ENCODE results near the gene ETHE1.
"Not testable (repeated sequence)": the region's sequence is repeated elsewhere in the genome, so short reads cannot be mapped to it uniquely, and the experiment has no call there.

ETHE1 gene

DNA sequence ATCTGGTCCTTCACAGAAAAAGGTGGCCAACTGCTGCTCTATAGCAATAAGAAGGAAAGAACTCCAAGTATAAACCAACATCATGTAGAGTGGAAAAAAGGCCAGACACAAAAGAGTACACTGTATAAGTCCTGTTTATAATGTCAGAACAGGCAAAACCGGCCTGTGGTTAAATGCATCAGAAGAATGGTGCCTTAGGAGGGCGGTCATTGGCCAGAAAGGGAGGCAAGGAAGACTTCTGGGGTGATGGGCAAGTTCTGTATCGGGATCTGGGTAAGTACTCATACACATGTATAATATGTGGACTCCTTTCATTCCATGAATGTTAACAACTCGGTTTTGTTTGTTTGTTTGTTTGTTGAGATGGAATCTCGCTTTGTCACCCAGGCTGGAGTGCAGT, 4.1 kb downstream of the ETHE1 start:
- no peak for DNase-seq

DNA sequence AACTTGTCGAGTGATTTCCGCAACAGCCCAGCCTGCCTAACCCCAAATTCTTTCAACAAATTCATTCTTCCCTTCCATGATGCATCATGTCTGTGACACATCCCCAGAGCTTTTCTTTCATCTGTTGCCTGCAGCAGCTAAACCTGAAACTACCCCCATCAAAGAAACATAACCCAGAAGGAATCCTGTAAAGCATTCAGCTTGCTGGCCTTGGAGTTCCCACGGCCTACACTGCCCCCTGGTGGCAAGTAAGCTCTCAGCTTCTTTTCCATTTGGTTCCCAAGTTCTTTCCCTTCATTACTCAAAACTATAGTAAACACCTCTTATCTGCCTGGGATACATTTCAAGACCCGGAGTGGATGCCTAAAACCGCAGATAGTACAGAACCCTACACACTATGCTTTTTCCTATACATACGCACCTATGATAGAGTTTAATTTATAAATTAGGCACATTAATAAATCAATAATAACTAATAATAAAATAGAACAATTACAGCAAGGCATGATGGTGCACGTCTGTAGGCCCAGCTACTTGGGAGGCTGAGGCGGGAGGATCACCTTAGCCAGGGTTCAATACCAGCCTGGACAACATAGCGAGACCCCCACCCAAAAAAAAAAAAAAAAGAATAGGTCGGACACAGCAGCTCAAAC, 7.4 kb downstream of the ETHE1 start:
- DNase-seq: peak; percentile 73

DNA sequence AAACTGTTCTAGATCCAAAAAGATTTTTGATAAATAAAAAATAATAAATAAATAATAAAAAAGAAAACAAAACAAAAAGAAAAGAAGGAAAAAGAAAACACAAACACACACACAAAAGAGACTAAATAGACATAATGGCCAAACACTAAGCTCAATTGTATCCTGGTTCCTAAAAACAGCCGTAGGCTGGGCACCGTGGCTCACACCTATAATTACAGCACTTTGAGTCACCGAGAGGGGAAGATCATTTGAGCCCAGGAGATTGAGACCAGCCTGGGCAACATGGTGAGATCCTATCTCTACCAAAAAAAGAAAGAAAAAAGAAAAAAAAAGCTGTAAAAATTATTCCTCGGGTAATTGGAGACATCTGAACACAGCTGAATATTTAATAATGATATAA, 8.9 kb downstream of the ETHE1 start:
- no peak for DNase-seq

DNA sequence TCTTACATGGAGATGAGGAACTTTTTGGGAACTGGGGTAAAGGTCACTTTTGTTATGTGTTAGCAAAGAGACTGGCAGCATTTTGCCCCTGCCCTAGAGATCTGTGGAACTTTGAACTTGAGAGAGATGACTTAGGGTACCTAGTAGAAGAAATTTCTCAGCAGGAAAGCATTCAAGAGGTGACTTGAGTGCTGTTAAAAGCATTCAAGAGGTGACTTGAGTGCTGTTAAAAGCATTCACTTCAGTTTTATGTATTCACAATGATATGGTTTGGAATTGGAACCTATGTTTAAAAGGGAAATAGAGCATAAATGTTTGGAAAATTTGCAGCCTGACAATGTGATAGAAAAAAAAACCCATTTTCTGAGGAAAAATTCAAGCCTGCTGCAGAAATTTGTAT, 14.6 kb downstream of the ETHE1 start:
- DNase-seq: not testable (repeated sequence)

GRCh38 chr19:43511324-43511723, 15.7 kb downstream of the ETHE1 start:
- no peak for DNase-seq

DNA sequence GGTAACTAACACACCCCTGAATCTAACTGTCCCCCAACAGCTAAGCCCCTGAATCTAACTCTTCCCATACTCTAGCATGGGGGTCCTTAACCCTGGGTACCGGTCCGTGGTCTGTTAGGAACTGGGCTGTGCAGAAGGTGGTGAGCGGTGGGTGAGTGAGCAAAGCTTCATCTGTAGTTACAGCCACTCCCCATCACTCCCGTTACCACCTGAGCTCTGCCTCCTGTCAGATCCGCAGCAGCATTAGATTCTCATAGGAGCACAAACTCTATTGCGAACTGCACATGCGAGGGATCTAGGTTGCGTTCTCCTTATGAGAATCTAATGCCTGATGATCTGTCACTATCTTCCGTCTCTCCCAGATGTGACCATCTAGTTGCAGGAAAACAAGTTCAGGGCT, 16.3 kb downstream of the ETHE1 start:
- DNase-seq: no peak

GRCh38 chr19:43507880-43508279, 19.1 kb downstream of the ETHE1 start:
- no peak for DNase-seq

GRCh38 chr19:43506629-43507028, 20.4 kb downstream of the ETHE1 start:
- DNase-seq: no peak

DNA sequence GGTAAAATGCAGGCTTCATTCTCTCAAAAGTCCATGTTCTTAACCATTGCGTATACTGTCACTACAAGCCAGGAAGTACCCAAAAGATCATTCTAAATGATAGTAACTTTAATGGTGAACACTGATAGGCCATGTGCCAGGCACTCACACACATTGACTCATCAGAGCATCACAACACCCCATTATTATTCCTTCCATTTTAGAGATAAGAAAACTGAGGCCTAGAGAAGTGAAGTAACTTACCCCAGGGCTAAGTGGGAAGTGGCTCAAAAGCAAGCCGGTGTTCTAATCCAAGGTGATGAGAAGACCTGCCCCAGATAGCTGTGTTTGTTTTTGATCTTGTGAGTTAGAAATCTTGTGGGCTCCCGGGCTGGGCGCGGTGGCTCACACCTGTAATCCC, 21.1 kb downstream of the ETHE1 start:
- DNase-seq: no peak

GRCh38 chr19:43505186-43505456, 21.9 kb downstream of the ETHE1 start:
- DNase-seq: no peak

DNA sequence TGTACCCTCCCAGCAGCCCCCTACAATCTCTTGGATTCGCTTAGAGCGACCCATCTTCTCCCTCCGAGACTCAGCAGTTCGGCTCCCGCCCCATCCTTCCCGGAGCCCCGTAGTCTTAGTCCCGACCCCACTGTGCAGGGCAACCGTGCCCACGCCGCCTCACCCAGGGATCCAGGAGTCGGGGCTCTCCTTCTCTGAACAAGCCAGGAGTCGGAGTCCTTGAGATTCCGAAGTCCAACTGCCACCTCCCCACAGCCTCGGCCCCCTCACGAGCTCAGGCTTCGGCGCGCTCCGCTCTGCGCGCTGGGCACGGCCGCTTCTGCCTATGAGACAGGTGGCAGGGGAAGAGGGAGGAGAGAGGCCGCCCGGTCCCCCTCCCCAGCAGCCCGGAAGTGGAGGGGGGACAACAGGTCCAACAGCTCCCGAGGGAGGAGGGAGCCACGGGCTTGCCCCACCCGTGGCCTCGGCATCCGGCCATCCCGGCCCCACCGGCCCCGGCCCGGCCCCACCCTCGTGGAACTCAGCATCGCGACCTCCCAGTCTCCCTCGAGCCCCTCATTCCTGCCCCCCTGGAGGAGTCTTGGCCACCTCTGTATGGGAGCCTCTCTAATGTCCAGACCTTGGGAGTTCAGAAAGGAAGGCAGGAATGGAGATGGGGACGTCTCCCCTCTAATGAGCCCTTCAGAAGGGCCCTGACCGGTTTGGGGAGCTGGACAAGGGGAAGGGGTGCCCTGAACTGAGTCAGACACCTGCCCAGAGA, 22.4 kb downstream of the ETHE1 start, which contains the start of gene PHLDB3:
PHLDB3 (minus strand) TSS at position 321 of the 760 bp plus-strand sequence. CDS start 628 bp downstream, outside the sequence.
- DNase-seq: peak; percentile 17

- peak; percentile 78 for DNase-seq
Observed at GRCh38 chr19:43503501-43504425, 23.2 kb downstream of the ETHE1 start.

- no peak for DNase-seq
Observed at GRCh38 chr19:43502419-43502976, 24.5 kb downstream of the ETHE1 start.

DNA sequence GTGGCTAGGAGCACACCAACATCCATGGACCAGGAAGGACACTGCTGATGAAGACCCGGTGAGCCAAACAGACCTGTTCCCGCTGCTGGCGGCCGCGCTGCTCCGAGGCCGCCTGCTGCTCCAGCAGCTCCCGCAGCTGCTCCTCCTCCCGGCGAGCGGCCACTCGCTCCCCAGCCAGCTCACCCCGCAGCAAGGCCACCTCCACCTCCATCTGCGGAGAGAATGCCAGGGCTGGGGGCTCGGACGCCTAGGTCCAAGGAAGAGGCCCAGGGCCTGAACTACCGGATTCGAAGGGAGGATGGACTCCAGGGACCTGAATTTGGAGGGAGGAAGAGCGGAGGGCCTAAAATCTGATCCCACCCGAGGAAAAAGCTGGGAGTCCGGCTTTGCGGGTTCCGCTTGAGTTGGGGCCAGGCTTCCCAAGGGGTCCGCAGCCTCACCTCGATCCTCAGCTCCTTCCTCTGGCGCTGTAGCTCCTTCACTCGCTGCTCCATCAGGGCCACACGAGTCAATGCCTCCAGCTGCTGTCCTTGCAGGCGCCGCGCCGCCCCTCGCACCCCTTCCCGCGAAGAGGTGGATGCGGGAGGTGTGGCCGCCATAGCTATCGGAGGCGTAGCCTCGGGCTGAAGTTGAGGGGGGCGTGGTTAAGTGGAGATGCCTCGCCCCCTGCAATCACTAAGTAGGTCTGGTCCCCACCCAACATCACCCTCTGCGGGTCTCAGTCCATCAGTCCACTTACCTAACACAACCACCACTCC, 25.2 kb downstream of the ETHE1 start:
- no peak for DNase-seq

DNA sequence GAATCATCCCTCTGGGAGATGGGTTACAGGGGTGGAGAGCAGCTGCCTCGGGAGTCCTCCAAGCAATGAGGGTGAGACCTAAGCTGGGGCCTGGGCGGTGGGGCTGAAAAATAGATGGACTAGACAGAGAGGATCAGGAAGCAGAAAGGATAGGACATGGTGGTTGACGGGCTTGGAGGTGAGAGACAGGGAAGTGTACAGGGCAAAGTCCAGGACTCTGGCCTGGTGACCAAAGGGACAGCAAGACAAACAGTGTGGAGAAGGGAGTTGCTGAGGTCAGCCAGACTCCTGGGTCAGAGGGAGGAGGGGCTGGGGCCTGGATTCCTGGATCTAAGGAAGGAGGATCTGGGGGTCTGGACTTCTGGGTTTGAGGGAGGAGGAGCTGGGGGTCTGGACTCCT, 28.0 kb downstream of the ETHE1 start:
- DNase-seq: no peak

DNA sequence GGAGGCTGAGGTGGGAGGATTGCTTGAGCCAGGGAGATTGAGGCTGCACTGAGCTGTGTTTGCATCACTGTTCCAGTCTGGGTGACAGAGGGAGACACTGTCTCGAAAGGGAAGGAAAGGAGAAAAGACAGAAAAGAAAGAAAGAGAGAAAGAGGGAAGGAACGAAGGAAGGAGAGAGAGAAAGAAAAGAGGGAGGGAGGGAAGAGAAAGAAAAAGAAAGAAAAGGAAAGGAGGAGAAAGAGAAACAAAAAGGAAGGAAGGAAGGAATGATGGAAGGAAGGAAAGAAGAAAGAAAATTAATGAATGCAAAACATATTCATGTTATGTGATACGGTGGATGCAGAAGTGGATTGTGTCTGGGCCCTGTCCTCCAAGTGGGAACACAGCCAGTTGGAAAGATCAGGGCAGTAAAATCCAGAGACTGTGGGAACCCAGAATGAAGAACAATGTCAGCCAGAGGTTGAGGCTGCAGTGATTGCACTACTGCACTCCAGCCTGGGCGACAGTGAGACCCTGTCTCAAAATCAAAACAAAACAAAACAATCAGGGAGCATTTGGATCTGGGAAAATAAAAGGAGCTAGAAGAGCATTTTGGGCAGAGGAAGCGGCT, 28.7 kb downstream of the ETHE1 start:
- no peak for DNase-seq

DNA sequence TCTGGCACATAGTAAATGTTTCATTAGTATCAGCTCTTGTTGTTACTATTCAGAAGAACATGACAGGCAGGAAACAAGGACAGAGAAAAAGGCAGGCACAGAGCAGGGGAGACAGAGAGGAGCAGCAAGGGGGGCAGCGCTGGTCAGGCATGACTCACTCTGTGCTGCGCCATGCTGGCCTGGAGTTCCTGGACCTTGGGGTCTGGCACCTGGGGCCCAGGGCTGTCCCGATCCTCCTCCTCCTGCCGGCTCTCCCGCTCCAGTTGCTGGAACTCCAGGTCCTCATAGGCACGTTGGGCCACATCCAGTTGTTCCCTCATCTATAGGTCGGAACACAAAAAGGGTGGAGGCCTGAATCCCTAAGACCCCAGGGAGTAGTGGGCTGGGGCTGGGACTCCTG, 30.0 kb downstream of the ETHE1 start:
- no peak for DNase-seq

DNA sequence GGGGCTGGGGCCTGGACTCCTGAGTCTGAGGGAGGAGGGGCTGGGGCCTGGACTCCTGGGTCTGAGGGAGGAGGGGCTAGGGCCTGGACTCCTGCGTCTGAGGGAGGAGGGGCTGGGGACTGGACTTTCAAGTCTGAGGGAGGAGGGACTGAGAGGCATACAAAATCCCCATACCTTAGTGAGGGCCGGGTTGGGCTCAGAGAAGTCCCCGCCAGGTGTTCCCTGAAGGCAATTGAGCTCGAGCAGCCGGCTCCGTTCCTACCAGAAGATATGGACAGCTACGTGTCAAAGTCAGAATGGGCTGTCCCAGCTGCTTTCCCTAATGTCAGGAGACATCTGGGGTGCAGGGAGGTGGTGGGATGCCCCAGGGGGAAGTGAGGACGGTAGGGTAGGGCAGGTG, 31.9 kb downstream of the ETHE1 start:
- DNase-seq: no peak

DNA sequence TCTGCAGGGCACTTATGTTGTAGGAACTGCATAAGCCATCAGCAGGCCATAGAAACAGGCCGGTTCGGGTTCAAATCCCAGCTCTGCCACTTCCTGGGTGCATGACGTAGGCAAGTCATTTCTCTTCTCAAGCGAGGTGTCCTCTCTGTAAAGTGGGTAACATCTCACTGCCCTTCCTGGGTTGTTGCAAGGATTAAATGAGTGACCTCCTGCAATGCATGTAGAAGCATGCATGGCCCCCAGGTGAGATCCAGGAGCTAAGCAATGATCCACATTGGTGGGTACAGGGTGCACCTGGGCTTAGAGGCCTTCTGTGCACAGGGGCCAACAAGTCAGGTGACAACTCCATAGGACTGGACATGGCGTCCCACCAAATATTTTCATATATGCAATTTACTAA, 36.2 kb downstream of the ETHE1 start:
- no peak for DNase-seq

DNA sequence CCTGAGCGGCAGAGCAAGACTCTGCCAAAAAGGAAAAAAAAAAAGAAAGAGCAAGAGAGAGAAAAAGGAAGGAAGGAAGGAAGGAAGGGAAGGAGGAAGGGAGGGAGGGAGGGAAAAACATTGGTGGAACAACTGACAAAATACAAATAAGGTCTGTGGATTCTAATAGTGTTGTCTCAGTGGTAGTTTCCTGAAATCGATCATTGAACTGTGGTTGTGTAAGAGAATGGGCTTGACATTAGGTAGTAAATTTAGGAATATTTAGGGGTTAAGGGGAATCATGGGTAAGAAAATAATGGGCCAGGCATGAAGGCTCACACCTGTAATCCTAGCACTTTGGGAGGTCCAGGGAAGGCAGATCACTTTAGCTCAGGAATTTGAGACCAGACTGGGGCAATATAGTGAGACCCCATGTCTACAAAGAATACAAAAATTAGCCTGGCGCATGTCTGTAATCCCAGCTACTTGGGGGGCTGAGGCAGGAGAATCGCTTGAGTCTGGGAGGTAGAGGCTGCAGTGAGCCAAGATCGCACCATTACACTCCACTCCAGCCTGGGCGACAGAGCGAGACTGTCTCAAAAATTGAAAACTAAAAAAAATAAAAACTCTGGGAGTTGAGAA, 36.9 kb downstream of the ETHE1 start:
- no peak for DNase-seq

GRCh38 chr19:43489310-43489709, 37.7 kb downstream of the ETHE1 start:
- no peak for DNase-seq

- no peak for DNase-seq
Observed at GRCh38 chr19:43488179-43488578, 38.8 kb downstream of the ETHE1 start.

Data from NCI-H226 (cell line).